ENCODE measurements around the gene KCTD17. TPM values are rescaled to one million over a fixed set of nuclear protein-coding genes. Genes with fewer than 3 reads are reported as not detected.

Gene KCTD17
- 19.6 and 29.9 TPM in 2 replicates for total RNA-seq

GRCh38 chr22:37051391-37052385, at the start of gene KCTD17:
KCTD17 (plus strand) TSS chr22:37051742; CDS start chr22:37051761, 19 bp downstream.

GRCh38 chr22:37019309-37020191, 32.0 kb upstream of the KCTD17 start, which contains the start of the genes MPST and TST:
MPST (plus strand) TSS chr22:37019742; CDS start chr22:37019837, 95 bp downstream.
TST (minus strand) TSS chr22:37019447; CDS start chr22:37018732, 715 bp downstream.

GRCh38 chr22:37109242-37109917, 57.8 kb downstream of the KCTD17 start, which contains the start of gene TMPRSS6:
TMPRSS6 (minus strand) TSS chr22:37109713; CDS start chr22:37103417, 6,296 bp downstream.

Small RNA genes within 50 kb of the gene (small RNA-seq; reads per million reads assigned to genes)
- not detected for gene RF00019

Other genes starting within 250 kb of the KCTD17 start
- gene PVALB, start 234.7 kb upstream of the KCTD17 start, total RNA-seq = not detected in 2 replicates
- 0.65 and 3.5 TPM in 2 replicates for gene NCF4, start 190.7 kb upstream of the KCTD17 start, total RNA-seq
- gene CSF2RB, start 138.1 kb upstream of the KCTD17 start, total RNA-seq = 5.5 and 6.9 TPM in 2 replicates
- 32.6 and 33.0 TPM in 2 replicates for gene TST, start 32.3 kb upstream of the KCTD17 start, total RNA-seq
- 89.5 and 93.9 TPM in 2 replicates for gene MPST, start 32.0 kb upstream of the KCTD17 start, total RNA-seq
- under 0.01 and 0.11 TPM in 2 replicates for gene TMPRSS6, start 58.0 kb downstream of the KCTD17 start, total RNA-seq
- 1.7 and 2.4 TPM in 2 replicates for gene IL2RB, start 98.2 kb downstream of the KCTD17 start, total RNA-seq
- gene C1QTNF6, start 136.5 kb downstream of the KCTD17 start, total RNA-seq = 86.4 and 128 TPM in 2 replicates
- gene SSTR3, start 160.7 kb downstream of the KCTD17 start, total RNA-seq = not detected in 2 replicates
- 11.0 and 22.4 TPM in 2 replicates for gene RAC2, start 192.5 kb downstream of the KCTD17 start, total RNA-seq
- not detected in 2 replicates for gene CYTH4, start 230.8 kb downstream of the KCTD17 start, total RNA-seq